GM19324 (cell line): ENCODE results near the gene FUT8.

ENCODE experiments used
- ATAC-seq: cut with Tn5 transposase; IDR thresholded peaks from one replicate; pipeline ENCODE4 v1.9.1; 2021; ENCODE audit warnings: mild to moderate bottlenecking, moderate library complexity; ENCODE audit not compliant: unreplicated experiment, low FRiP score

FUT8 gene

GRCh38 chr14:65549429-65549828 lies 136.9 kb downstream of the FUT8 start:
- no peak for ATAC-seq

DNA sequence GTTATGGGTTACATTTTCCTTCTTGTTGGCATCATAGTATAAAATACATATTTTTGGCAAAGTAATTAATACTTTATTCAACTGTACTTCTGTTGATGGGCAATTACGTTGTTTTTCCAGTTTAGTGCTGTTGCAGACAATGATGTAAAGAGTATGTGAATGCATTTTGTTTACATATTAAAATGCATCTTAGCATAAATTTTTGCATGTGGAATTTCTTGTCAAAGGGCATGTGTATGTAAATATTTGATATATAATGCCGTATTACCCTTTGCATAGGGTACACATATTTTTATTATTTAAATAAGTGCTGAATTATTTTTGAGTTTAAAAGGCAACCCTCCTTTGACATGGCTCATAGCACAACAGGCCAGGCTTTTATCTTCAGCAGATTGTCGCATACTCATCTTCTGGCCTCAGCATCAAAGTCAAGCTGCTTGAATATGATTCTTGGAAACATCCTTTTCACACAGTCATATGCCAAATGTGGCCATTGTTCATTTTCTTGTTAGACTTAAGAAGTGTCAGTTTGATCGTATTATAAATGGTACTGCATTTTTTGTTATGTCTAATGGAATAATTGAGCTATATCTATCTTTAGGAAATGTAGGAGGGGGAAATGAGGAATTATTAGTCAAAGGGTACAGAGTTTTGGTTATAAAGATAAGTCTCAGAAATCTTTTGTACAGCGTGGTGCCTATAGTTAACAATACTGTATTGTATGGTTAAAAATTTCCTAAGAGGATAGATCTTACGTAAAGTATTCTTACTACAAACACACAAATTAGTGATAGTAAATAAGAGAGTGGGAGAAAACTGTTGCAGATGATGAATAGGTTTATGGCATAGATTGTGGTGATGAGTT lies 138.5 kb downstream of the FUT8 start:
- ATAC-seq, result no peak

- no peak for ATAC-seq
These were observed 140.2 kb downstream of the FUT8 start for GRCh38 chr14:65552724-65553123.

GRCh38 chr14:65554837-65555236 lies 142.3 kb downstream of the FUT8 start:
- no peak for ATAC-seq

GRCh38 chr14:65555358-65555757 lies 142.8 kb downstream of the FUT8 start:
- ATAC-seq, result no peak

- ATAC-seq, result no peak
These were observed 145.8 kb downstream of the FUT8 start for GRCh38 chr14:65558363-65558762.

- ATAC-seq, result no peak
These were observed 148.0 kb downstream of the FUT8 start for GRCh38 chr14:65560340-65561027.

- no peak for ATAC-seq
These were observed 151.8 kb downstream of the FUT8 start for GRCh38 chr14:65564370-65564769.

GRCh38 chr14:65565948-65566347 lies 153.4 kb downstream of the FUT8 start:
- ATAC-seq, result no peak

DNA sequence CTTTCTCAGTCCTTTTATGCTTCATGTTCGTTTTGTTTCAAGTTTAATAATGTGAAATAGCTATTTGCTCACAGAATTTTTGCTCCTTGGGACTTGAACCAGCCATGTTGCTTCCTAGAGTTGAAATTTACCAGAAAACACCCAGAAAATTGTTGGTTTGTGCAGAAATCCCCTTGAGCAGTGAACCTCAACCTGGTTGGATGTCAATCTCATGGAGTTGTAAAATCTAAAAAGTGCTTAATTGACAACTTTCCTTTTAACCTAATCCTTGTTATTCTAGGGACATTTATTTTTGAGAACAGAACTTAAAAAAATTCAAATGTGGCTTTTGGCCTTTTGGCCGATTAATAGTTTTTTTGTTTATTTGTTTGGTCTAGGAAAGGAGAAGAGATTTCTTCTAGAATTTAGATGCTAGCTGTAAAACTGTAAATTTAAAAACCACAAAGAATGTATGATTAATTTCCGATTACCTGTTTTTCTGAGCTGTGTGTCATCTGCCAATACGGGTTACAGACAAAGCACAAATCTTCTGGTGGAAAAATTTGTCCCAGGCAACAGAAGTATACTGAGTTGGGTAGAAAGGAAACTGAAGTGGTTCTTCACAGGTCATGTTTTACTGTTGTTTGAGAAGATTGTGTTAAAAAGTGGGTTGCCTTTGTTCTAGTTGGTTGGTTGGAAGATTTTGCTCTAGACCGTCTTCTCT lies 154.4 kb downstream of the FUT8 start:
- ATAC-seq, result no peak

DNA sequence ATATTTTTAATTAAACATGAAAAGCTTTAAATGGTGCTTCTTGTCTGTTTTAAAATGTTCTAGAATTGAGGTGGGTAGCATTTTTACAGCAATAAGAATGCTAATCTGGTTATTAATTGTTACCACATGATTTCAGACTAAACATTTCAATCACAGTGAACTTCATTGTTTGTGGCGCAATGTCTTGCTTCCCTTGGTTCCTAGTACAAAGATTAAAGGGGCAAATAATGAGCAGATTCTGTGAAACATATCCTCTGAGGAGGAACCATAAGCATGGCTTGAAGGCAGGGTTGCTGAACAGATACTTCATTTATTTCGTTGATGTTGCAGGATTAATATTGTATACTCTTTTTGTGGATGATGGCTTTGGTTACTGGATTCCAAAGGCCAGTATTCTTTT lies 162.1 kb downstream of the FUT8 start:
- ATAC-seq, result no peak

DNA sequence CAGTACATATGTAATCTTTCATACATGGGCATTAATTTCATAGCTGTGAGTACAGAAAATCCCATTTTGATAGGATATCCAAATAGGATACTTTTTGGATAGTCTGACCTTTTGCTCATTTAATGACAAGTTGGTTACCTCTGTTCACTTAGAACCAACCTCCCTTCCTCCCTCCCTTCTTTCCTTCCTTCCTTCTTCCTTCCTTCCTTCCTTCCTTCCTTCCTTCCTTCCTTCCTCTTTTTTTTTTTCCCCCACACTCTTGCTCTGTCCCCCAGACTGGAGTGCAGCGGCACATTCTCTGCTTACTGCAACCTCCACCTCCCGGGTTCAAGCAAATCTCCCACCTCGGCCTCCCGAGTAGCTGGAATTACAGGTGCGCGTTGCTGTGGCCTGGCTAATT lies 162.9 kb downstream of the FUT8 start:
- ATAC-seq, result no peak

- ATAC-seq, result no peak
These were observed 168.4 kb downstream of the FUT8 start for GRCh38 chr14:65580973-65581372.

GRCh38 chr14:65581378-65581777 lies 168.8 kb downstream of the FUT8 start:
- ATAC-seq, result no peak

DNA sequence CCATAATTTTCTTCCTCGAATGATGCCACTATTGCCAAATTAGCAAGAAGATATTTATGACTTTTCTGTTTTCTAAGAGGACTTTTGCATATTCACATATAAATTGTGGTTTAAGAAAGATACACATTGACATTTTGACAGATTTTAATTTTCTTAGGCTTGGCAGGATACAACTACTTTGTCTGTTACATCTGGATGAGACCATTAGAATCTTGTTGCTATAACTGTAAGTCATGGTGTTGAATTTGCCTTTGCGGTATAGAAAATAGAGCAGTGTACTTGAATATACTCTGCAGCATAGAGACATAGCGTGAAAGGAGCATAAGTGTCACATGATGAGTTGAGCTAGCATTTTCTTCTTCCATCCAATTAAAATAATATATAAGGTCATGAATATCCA lies 169.3 kb downstream of the FUT8 start:
- ATAC-seq, result no peak

- ATAC-seq, result no peak
These were observed 172.7 kb downstream of the FUT8 start for GRCh38 chr14:65585216-65585615.

- no peak for ATAC-seq
These were observed 176.1 kb downstream of the FUT8 start for GRCh38 chr14:65588426-65589140.

DNA sequence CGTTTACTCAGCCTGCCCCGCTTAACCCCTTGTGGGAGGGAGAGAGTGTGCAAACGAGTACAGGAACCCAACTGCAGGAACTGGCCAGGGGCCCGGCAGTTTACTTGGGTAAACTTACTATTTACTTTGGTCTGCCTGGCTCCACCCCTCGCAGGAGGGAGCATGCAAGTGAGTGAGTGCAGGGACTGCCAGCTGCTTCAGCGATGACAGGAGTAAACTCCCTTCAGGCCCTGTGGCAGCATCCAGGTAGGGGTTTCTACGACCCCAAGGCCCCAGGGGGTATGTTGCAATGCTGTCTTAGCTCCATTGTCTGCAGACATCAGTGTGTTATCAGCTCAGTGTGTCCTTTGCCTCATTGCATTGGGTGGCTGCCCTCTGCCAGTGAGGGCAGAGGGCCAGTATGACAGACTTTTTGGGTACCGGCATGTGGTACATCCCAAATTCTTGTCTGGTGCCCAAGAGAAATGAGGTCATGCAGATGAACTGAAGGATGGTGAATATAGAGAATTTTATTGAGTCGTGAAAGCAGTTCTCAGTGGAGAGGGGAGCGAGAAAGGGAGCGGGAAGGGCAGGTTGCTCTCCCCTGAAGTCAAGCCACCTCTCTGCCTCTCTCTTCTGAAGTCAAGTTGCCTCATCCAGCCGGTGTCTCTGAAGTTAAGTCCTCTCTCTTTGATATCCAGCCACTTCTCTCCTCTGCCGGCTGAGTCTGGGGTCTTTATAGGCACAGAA lies 181.8 kb downstream of the FUT8 start:
- ATAC-seq, result no peak

- ATAC-seq, result no peak
These were observed 182.3 kb downstream of the FUT8 start for GRCh38 chr14:65594882-65595237.

- ATAC-seq, result no peak
These were observed 186.8 kb downstream of the FUT8 start for GRCh38 chr14:65599375-65599774.
